Osteocyte (in vitro differentiated cells): ENCODE results near the gene HSD3B1. TPM values are rescaled to one million over a fixed set of nuclear protein-coding genes. Genes with fewer than 3 reads are reported as not detected.
A peak's percentile ranks its signal among the peaks of the same experiment; 100 is the strongest.

ENCODE experiments used
- DNase-seq: peaks from one replicate; pipeline ENCODE4 v3.0.0; 2021; ENCODE audit warnings: mixed read lengths; ENCODE audit not compliant: unreplicated experiment; ENCODE audit errors: extremely low spot score
- H3K27ac Mint-ChIP-seq: one replicate; pipeline ENCODE4 v1.8.0; 2021; ENCODE audit warnings: mild to moderate bottlenecking, mixed read lengths; ENCODE audit not compliant: unreplicated experiment
- H3K27me3 Mint-ChIP-seq: one replicate; pipeline ENCODE4 v1.8.0; 2021; ENCODE audit warnings: mixed read lengths; ENCODE audit not compliant: unreplicated experiment
- H3K36me3 Mint-ChIP-seq: one replicate; pipeline ENCODE4 v1.8.0; 2021; ENCODE audit warnings: mixed read lengths; ENCODE audit not compliant: unreplicated experiment
- H3K4me1 Mint-ChIP-seq: one replicate; pipeline ENCODE4 v1.8.0; 2021; ENCODE audit warnings: mixed read lengths; ENCODE audit not compliant: unreplicated experiment
- H3K4me3 Mint-ChIP-seq: one replicate; pipeline ENCODE4 v1.8.0; 2021; ENCODE audit warnings: mild to moderate bottlenecking, moderate library complexity, mixed read lengths; ENCODE audit not compliant: unreplicated experiment
- H3K9me3 Mint-ChIP-seq: one replicate; pipeline ENCODE4 v1.8.0; 2021; ENCODE audit warnings: mixed read lengths; ENCODE audit not compliant: unreplicated experiment
- total RNA-seq: library from RNA; stranded (reverse); gene quantifications from 2 replicates; pipeline ENCODE4 v1.2.1, GENCODE V29; 2021
- TF ChIP-seq, protein P1 (sequence below): fragments of 200-600 bp; sonication (generic); IDR thresholded peaks from 2 replicates; pipeline ENCODE4 v1.5.0; 2021; ENCODE audit warnings: antibody characterized with exemption, mild to moderate bottlenecking, moderate library complexity

HSD3B1 gene
- total RNA-seq, 1 donor from 2014 or later = not detected

DNA sequence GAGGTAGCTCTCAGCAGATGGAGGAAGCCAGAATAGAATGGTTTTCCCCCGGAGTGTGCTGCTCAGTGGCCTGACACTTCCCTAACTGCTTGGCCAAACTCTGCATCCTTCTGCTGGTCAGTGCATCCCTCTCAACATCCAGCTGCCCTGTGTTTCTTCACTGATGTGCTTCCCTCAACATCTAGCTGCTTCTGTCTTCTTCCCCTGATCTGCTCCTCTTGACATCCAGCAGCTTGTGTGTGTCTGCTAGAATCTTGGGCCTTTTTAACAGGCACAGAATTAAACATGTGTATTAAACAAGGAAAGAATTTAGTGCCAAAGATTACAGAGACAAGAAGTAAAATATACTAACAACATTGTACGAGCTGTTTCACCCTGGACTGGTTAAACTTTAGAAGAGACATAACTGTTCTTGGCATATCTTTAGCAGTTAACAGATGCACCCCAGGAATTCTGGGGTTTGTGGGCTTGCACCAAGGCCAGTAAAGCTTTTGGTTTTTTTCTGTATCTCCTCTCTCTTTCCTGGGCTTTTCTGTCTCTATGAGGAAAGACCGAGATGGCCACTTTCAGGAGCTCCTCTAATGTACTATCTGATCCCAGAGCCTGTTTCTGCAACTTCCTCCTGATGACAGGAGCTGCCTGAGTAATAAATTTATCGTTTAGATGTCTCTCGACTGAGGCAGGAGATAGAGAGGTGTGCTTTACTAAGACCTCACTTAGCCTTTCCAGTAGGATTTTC, 34.8 kb upstream of the HSD3B1 start:
- H3K4me3 Mint-ChIP-seq = no peak overlapping the region
- H3K4me1 Mint-ChIP-seq = peaks cover 3% of the 10 kb centered on the region
- no peaks in the 10 kb centered on the region for H3K36me3 Mint-ChIP-seq
- no peaks in the 10 kb centered on the region for H3K9me3 Mint-ChIP-seq
- no peak overlapping the region for H3K27ac Mint-ChIP-seq
- TF ChIP-seq, protein P1, sequence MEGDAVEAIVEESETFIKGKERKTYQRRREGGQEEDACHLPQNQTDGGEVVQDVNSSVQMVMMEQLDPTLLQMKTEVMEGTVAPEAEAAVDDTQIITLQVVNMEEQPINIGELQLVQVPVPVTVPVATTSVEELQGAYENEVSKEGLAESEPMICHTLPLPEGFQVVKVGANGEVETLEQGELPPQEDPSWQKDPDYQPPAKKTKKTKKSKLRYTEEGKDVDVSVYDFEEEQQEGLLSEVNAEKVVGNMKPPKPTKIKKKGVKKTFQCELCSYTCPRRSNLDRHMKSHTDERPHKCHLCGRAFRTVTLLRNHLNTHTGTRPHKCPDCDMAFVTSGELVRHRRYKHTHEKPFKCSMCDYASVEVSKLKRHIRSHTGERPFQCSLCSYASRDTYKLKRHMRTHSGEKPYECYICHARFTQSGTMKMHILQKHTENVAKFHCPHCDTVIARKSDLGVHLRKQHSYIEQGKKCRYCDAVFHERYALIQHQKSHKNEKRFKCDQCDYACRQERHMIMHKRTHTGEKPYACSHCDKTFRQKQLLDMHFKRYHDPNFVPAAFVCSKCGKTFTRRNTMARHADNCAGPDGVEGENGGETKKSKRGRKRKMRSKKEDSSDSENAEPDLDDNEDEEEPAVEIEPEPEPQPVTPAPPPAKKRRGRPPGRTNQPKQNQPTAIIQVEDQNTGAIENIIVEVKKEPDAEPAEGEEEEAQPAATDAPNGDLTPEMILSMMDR = no peak
- DNase-seq = no peak
- H3K27me3 Mint-ChIP-seq = peaks cover 20% of the 10 kb centered on the region

DNA sequence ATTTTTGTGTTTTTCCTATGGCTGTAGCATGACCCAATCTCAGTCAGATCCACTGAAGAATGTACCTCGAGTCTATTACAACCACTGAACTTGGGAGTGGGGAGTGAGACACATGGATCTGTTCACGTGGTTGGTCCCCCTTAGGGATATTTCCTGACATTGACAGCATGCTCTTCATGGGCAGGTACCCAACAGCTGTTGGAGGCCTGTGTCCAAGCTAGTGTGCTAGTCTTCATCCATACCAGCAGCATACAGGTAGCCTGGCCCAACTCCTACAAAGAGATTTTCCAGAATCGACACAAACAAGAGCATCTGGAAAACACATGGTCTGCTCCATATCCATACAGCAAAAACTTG, 34.2 kb upstream of the HSD3B1 start:
- Mint-ChIP-seq H3K27ac (no peak overlapping the region), H3K27me3 (peaks cover 16% of the 10 kb centered on the region), H3K4me1 (peaks cover 3% of the 10 kb centered on the region), H3K9me3 (no peaks in the 10 kb centered on the region), H3K36me3 (no peaks in the 10 kb centered on the region), H3K4me3 (no peak overlapping the region)
- DNase-seq = no peak
- TF ChIP-seq, protein P1 = no peak

DNA sequence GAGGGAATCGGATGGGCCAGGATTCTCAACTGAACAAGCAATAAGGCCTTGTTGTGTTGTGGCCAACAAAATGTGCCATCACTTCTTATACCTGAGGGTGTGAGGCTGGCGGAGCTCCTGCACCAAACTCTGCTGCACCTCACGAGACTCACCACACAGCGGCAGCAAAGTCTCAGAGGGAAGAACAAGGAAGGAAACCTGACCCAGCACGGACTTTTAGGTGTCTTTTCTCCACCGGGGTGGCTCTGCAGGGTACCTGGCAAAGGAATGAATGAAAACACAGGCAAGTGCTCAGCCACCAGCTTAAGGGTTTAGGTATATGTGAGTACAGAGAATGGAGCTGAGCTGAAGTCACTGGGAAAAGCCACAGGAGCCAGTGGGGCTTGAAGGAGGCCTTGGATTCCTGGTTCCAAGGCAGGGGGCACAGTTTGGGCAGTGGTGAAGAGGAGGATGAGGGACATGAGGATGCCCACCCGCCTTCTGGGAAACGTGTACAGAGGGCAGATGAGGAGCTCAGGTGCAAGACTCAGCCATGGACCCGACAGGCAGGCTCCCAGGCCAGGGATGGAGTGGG, 31.1 kb upstream of the HSD3B1 start:
- Mint-ChIP-seq H3K4me3 (no peak overlapping the region), H3K27ac (no peak overlapping the region), H3K27me3 (peaks cover 18% of the 10 kb centered on the region), H3K36me3 (no peaks in the 10 kb centered on the region), H3K9me3 (no peaks in the 10 kb centered on the region), H3K4me1 (peaks cover 3% of the 10 kb centered on the region)
- no peak for DNase-seq
- TF ChIP-seq, protein P1 = peak; percentile 64

DNA sequence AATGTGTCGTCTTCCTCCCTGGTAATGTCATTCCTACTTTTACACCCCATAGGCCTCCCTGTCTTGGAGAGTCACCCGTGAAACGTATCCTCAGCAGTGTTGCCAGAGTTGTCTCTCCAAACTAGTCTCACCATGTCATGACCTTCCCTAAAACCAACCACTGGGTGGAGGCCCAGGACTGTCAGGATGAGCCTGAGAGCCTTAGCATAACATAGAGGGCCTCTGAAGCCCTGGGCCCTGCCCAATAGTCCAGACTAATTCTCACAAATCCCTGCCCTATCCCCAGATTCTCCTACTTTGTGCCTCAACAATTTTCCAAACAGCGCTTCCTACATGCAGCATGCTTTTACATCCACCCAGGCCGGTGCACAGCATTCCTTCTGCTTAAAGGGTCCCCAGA, 29.3 kb upstream of the HSD3B1 start:
- no peak for DNase-seq
- TF ChIP-seq, protein P1 = no peak
- Mint-ChIP-seq H3K4me3 (no peak overlapping the region), H3K36me3 (no peaks in the 10 kb centered on the region), H3K9me3 (no peaks in the 10 kb centered on the region), H3K27me3 (peaks cover 29% of the 10 kb centered on the region), H3K4me1 (peaks cover 3% of the 10 kb centered on the region), H3K27ac (no peak overlapping the region)

DNA sequence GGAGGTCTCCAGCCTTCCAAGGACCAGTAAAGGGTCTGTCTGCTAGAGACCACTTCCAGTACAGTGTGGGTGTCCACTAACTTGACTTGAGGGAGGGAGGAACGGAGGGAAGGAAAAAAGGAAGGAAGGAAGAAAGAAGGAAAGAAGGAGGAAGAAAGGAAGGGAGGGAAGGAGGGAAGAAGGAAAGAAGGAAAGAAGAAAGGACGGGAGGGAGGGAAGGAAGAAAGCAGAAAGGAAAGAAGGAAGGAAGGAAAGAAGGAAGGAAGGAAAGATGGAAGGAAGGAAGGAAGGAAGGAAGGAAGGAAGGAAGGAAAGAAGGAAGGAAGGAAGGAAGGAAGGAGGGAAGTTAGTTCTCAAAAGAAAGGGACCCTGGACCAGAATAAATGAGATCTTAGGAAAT, 26.8 kb upstream of the HSD3B1 start:
- Mint-ChIP-seq H3K27ac (no peak overlapping the region), H3K4me3 (no peak overlapping the region), H3K9me3 (no peaks in the 10 kb centered on the region), H3K36me3 (no peaks in the 10 kb centered on the region), H3K4me1 (peaks cover 3% of the 10 kb centered on the region), H3K27me3 (peaks cover 35% of the 10 kb centered on the region)
- DNase-seq = no peak
- TF ChIP-seq, protein P1 = no peak
